ENCODE data around the gene PRM2. TPM values are rescaled to one million over a fixed set of nuclear protein-coding genes. Genes with fewer than 3 reads are reported as not detected.

Gene PRM2
- total and polyA plus RNA-seq, 2 of the 8 experiments (the other 6 are each of a cell fraction or from before 2014, with no cell fraction given), result not detected

- Histone ChIP-seq H3K27ac (ENCODE audit: low read depth, low read length) (peak overlapping the region; percentile 76), H2AK5ac (ENCODE audit: low read depth, low read length) (peak overlapping the region; percentile 100), H3K9me3 (ENCODE audit: insufficient read depth in 2 of 2, low read depth in 1 of 2, low read length in 1 of 2) (no peaks in the 10 kb centered on the region), H2BK20ac (ENCODE audit: low read length) (peak overlapping the region; percentile 100; the same call in 1 of the 2 replicates), H2AFZ (ENCODE audit: low read length) (no peak overlapping the region), H3K79me1 (ENCODE audit: low read depth, low read length) (no peaks in the 10 kb centered on the region), H4K5ac (ENCODE audit: insufficient read length, low read depth, low read length) (no peak overlapping the region), H3K18ac (ENCODE audit: extremely low read depth, low read length) (peak overlapping the region; percentile 100; the same call in 1 of the 2 replicates), H3K23me2 (ENCODE audit: low read depth, low read length) (peaks cover 3% of the 10 kb centered on the region; the same call in 1 of the 2 replicates), H2BK12ac (ENCODE audit: low read depth, low read length) (0 out of 2 replicates have a peak overlapping the region, but pooled peaks have one; percentile 100), H3K27me3 (replicated peaks in 1 of 4; ENCODE audit: control insufficient read depth in 3 of 4, extremely low read depth in 1 of 4, insufficient read depth in 3 of 4, low read length in 3 of 4) (no peaks in the 10 kb centered on the region), H3K4me2 (ENCODE audit: insufficient read depth in 1 of 2, low read depth in 2 of 2, low read length in 2 of 2) (peak overlapping the region; percentile 68 to 82), H3K36me3 (ENCODE audit: control insufficient read depth in 2 of 4, insufficient read depth in 4 of 4, low read length in 3 of 4) (no peaks in the 10 kb centered on the region), H3K4ac (replicated peaks; ENCODE audit: insufficient read length, low read depth, low read length) (no peak overlapping the region), H3K9ac (replicated peaks in 1 of 4; ENCODE audit: extremely low read depth in 1 of 4, low read depth in 3 of 4, low read length in 3 of 4) (peak overlapping the region in 2 of 4 experiments; percentile 56 to 58; a peak in 3 of 7 replicates), H3K4me1 (replicated peaks in 1 of 4; ENCODE audit: control insufficient read depth in 3 of 4, insufficient read depth in 4 of 4, low read length in 3 of 4) (peaks cover 23 to 36% (median 25%) of the 10 kb centered on the region in 4 experiments), H4K91ac (replicated peaks; ENCODE audit: insufficient read length, low read length) (peak overlapping the region; percentile 100), H4K8ac (ENCODE audit: extremely low read depth, insufficient read depth, low read length) (peak overlapping the region; percentile 47), H4K20me1 (replicated peaks in 1 of 2; ENCODE audit: control insufficient read depth in 1 of 2, insufficient read depth in 2 of 2, low read length in 2 of 2) (no peaks in the 10 kb centered on the region), H3K23ac (ENCODE audit: insufficient read length) (no peak overlapping the region), H2BK120ac (replicated peaks; ENCODE audit: low read depth, low read length) (peak overlapping the region; percentile 58), H2BK15ac (ENCODE audit: low read length) (no peak overlapping the region), H3K14ac (ENCODE audit: insufficient read length) (no peak overlapping the region), H3K79me2 (ENCODE audit: control insufficient read depth in 1 of 2, insufficient read depth in 2 of 2, low read length in 2 of 2) (no peaks in the 10 kb centered on the region), H3K56ac (replicated peaks; ENCODE audit: insufficient read length, low read depth, low read length) (no peak overlapping the region), H3K4me3 (ENCODE audit: extremely low read depth in 1 of 4, insufficient read depth in 2 of 4, low read depth in 3 of 4, low read length in 4 of 4) (peak overlapping the region in 2 of 4 experiments; percentile 29 to 48; a peak in 3 of 8 replicates), H2BK5ac (ENCODE audit: low read depth, low read length) (peak overlapping the region; percentile 100)
- peak; percentile 85 to 99 for DNase-seq (ENCODE audit: low read depth in 1 of 2, low spot score in 2 of 2)
- CTCF ChIA-PET (ENCODE audit: partially characterized antibody), result interaction anchor here (0.5 to 3.2 kb wide), 11 partner anchors 11 to 401 kb away, joined by 3 to 12 read pairs (median 3); no protein-coding TSS in a partner anchor
- peak; percentile 55 for FAIRE-seq
- WGBS, 2 experiments (ENCODE audit: extremely low coverage in 1 of 2, insufficient coverage in 1 of 2, insufficient read length in 1 of 2, insufficient replicate concordance in 2 of 2, low coverage in 1 of 2, low lambda C conversion rate in 2 of 2, missing lambda C conversion rate in 1 of 2), result 1% methylated on average over 13 of the region's 13 CpGs; no CpG with 5 or more reads in 1 of the 2 experiments
- POLR2A ChIA-PET (ENCODE audit: partially characterized antibody), result interaction anchor here (0.7 to 5.1 kb wide), 19 partner anchors 9 to 366 kb away, joined by 3 to 29 read pairs (median 4); partner anchors contain the start of gene SOCS1
- no peak for TF ChIP-seq GABPA (IDR thresholded peaks at IDR 0.05; ENCODE audit: borderline replicate concordance, insufficient read depth, low read length)
- peak; percentile 48 for TF ChIP-seq E2F6 (IDR thresholded peaks at IDR 0.05)
- no peak for TF ChIP-seq HDAC6 (IDR thresholded peaks at IDR 0.05; ENCODE audit: low read depth, low read length)
- peak in 1 of 2 experiments; percentile 77; a peak in 1 of 4 replicates for TF ChIP-seq HDAC2 (IDR thresholded peaks at IDR 0.05; ENCODE audit: borderline replicate concordance in 1 of 2, low read depth in 2 of 2, low read length in 2 of 2)
- TF ChIP-seq SIX5 (IDR thresholded peaks at IDR 0.05; ENCODE audit: low read depth, low read length), result no peak
- TF ChIP-seq SAP30 (IDR thresholded peaks at IDR 0.05; ENCODE audit: insufficient read depth, insufficient replicate concordance, low read length), result no peak
- TF ChIP-seq TEAD4 (IDR thresholded peaks at IDR 0.05; ENCODE audit: low read depth, low read length), result peak; percentile 99
- peak; percentile 96 for TF ChIP-seq CTBP2 (IDR thresholded peaks at IDR 0.05; ENCODE audit: borderline replicate concordance, insufficient read depth, insufficient read length, low read length)
- peak; percentile 71 for TF ChIP-seq YY1 (IDR thresholded peaks at IDR 0.05; ENCODE audit: low read depth, low read length)
- no peak for TF ChIP-seq BRCA1 (IDR thresholded peaks at IDR 0.05; ENCODE audit: low read depth, low read length)
- TF ChIP-seq JUND (IDR thresholded peaks at IDR 0.05; ENCODE audit: low read length), result peak; percentile 43; the same call in 1 of the 2 replicates
Observed at GRCh38 chr16:11315510-11315909, 39.2 kb upstream of the PRM2 start.

All from H1 (cell line).